Measurements from ENCODE around the gene SYCN. TPM values are rescaled to one million over a fixed set of nuclear protein-coding genes. Genes with fewer than 3 reads are reported as not detected.
"Not testable (repeated sequence)": the region's sequence is repeated elsewhere in the genome, so short reads cannot be mapped to it uniquely, and the experiment has no call there.

The SYCN gene
- total and polyA plus RNA-seq, 4 donors, result 0.18 TPM; not detected in 3

- Histone ChIP-seq H3K36me3 (ENCODE audit: control insufficient read depth in 4 of 4, insufficient read depth in 4 of 4, low read length in 4 of 4) (no peaks in the 10 kb centered on the region), H3K4me3 (no peak overlapping the region), H3K4me1 (ENCODE audit: control insufficient read depth in 5 of 5, insufficient read depth in 5 of 5, low read length in 5 of 5) (peaks cover 0 to 9% (median 0%) of the 10 kb centered on the region in 5 donors), H3K9me3 (ENCODE audit: control insufficient read depth in 4 of 4, insufficient read depth in 3 of 4, low read length in 3 of 4) (peaks cover 0 to 3% (median 0%) of the 10 kb centered on the region in 4 donors), H3K27me3 (ENCODE audit: control insufficient read depth in 3 of 3, insufficient read depth in 3 of 3, low read length in 2 of 3) (peaks cover 0 to 39% (median 22%) of the 10 kb centered on the region in 3 donors), H3K27ac (ENCODE audit: low read depth in 1 of 2, low read length in 1 of 2) (no peak overlapping the region), H3K9ac (ENCODE audit: insufficient read depth in 1 of 2, low read length in 2 of 2) (no peak overlapping the region)
- ATAC-seq (ENCODE audit: insufficient read depth, low FRiP score), result no peak
- 18 to 46% methylated on average over 61 to 92 of the region's 92 CpGs for WGBS, 2 donors
- peak in 1 of 3 donors; percentile 18 for DNase-seq
- TF ChIP-seq, protein P1, sequence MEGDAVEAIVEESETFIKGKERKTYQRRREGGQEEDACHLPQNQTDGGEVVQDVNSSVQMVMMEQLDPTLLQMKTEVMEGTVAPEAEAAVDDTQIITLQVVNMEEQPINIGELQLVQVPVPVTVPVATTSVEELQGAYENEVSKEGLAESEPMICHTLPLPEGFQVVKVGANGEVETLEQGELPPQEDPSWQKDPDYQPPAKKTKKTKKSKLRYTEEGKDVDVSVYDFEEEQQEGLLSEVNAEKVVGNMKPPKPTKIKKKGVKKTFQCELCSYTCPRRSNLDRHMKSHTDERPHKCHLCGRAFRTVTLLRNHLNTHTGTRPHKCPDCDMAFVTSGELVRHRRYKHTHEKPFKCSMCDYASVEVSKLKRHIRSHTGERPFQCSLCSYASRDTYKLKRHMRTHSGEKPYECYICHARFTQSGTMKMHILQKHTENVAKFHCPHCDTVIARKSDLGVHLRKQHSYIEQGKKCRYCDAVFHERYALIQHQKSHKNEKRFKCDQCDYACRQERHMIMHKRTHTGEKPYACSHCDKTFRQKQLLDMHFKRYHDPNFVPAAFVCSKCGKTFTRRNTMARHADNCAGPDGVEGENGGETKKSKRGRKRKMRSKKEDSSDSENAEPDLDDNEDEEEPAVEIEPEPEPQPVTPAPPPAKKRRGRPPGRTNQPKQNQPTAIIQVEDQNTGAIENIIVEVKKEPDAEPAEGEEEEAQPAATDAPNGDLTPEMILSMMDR (IDR thresholded peaks at IDR 0.05; ENCODE audit: control extremely low read depth, extremely low read depth), result no peak
Observed at GRCh38 chr19:39247701-39248664, 43.9 kb upstream of the SYCN start.

DNA sequence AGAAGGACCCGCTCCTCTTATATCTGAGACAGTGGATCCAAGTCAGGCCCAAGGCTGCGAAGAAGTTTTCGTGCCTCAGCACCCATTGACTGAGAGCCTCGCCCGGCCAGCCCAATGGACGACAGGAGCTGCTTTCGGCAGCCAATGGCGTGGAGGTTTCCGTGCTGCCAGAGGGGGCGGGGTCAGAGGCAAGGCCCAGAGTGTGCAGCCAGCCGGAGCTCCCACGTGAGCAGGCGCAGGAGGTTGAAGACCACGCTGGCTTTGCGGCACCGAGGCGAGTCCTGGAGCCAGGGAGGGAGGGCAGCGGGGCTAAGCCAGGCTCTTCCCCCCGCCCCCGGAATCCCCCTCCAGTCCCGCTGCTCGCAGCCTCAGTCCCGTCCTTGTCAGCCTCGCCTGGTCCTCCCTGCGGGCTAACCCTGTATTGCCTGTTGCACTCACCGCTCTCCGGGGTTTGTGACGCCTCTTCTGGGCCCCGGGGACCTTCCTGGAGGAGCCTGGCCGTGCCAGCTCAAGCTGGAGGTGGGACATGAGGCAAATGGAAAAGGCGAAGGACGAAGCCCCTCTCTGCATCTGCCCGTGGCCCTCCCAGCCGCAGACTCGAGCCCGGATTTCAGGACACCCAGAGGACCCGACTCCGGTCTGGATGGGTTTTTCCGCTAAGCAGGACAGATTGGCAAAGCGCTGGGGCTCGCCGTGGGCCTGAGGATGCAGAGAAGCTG is 43.0 kb upstream of the SYCN start:
- Histone ChIP-seq H3K27me3 (ENCODE audit: control insufficient read depth in 3 of 3, insufficient read depth in 3 of 3, low read length in 2 of 3) (peaks cover 0 to 36% (median 22%) of the 10 kb centered on the region in 3 donors), H3K36me3 (ENCODE audit: control insufficient read depth in 4 of 4, insufficient read depth in 4 of 4, low read length in 4 of 4) (no peaks in the 10 kb centered on the region), H3K4me3 (no peak overlapping the region), H3K4me1 (ENCODE audit: control insufficient read depth in 5 of 5, insufficient read depth in 5 of 5, low read length in 5 of 5) (peaks cover 0 to 9% (median 0%) of the 10 kb centered on the region in 5 donors), H3K27ac (ENCODE audit: low read depth in 1 of 2, low read length in 1 of 2) (no peak overlapping the region), H3K9me3 (ENCODE audit: control insufficient read depth in 4 of 4, insufficient read depth in 3 of 4, low read length in 3 of 4) (peaks cover 0 to 3% (median 0%) of the 10 kb centered on the region in 4 donors), H3K9ac (ENCODE audit: insufficient read depth in 1 of 2, low read length in 2 of 2) (no peak overlapping the region)
- DNase-seq (peak in 1 of 3 donors; percentile 39), ATAC-seq (ENCODE audit: insufficient read depth, low FRiP score) (peak; percentile 14)
- TF ChIP-seq, protein P1 (IDR thresholded peaks at IDR 0.05; ENCODE audit: control extremely low read depth, extremely low read depth), result no peak
- WGBS, 2 donors, result 24 to 29% methylated on average over 41 to 42 of the region's 42 CpGs

DNA sequence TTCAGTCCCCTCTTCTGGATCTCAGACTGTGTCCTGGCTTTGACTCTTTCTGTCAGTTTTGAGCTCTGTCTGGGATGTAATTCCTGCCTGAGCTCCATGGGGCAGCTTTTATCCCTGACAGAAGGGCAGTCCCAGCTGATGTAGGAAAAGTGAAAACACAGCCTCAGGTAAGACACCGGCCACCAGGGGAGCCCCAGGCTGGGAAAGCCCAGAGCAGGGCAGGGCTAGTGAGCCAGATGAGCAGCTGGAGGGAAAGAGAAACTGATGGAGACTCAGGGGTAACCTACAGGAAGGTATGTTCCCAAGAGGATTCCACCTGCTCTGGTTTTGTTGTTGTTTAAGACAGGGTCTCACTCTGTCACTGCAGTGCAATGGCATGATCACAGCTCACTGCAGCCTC is 41.1 kb upstream of the SYCN start:
- not testable (repeated sequence) for H3K9me3 ChIP-seq (ENCODE audit: control insufficient read depth in 4 of 4, insufficient read depth in 3 of 4, low read length in 3 of 4); H3K4me1 ChIP-seq (ENCODE audit: control insufficient read depth in 5 of 5, insufficient read depth in 5 of 5, low read length in 5 of 5); ATAC-seq (ENCODE audit: insufficient read depth, low FRiP score); H3K9ac ChIP-seq (ENCODE audit: insufficient read depth in 1 of 2, low read length in 2 of 2); H3K36me3 ChIP-seq (ENCODE audit: control insufficient read depth in 4 of 4, insufficient read depth in 4 of 4, low read length in 4 of 4); H3K4me3 ChIP-seq; DNase-seq; H3K27ac ChIP-seq (ENCODE audit: low read depth in 1 of 2, low read length in 1 of 2)
- H3K27me3 ChIP-seq (ENCODE audit: control insufficient read depth in 3 of 3, insufficient read depth in 3 of 3, low read length in 2 of 3), result peaks cover 0 to 32% (median 21%) of the 10 kb centered on the region in 3 donors
- no CpG with 5 or more reads among the region's 1 CpG for WGBS, 2 donors

- H3K4me3 ChIP-seq; DNase-seq; H3K9ac ChIP-seq (ENCODE audit: insufficient read depth in 1 of 2, low read length in 2 of 2); H3K27ac ChIP-seq (ENCODE audit: low read depth in 1 of 2, low read length in 1 of 2); H3K9me3 ChIP-seq (ENCODE audit: control insufficient read depth in 4 of 4, insufficient read depth in 3 of 4, low read length in 3 of 4); H3K4me1 ChIP-seq (ENCODE audit: control insufficient read depth in 5 of 5, insufficient read depth in 5 of 5, low read length in 5 of 5); H3K36me3 ChIP-seq (ENCODE audit: control insufficient read depth in 4 of 4, insufficient read depth in 4 of 4, low read length in 4 of 4); ATAC-seq (ENCODE audit: insufficient read depth, low FRiP score): not testable (repeated sequence)
- 83 to 85% methylated on average over 8 to 12 of the region's 12 CpGs for WGBS, 2 donors
- peaks cover 0 to 26% (median 18%) of the 10 kb centered on the region in 3 donors for H3K27me3 ChIP-seq (ENCODE audit: control insufficient read depth in 3 of 3, insufficient read depth in 3 of 3, low read length in 2 of 3)
Observed at GRCh38 chr19:39244410-39245100, 40.5 kb upstream of the SYCN start, which contains the start of gene IFNL3. Gene IFNL3 (minus strand): TSS chr19:39245006. CDS start chr19:39244967, 39 bp downstream.

DNA sequence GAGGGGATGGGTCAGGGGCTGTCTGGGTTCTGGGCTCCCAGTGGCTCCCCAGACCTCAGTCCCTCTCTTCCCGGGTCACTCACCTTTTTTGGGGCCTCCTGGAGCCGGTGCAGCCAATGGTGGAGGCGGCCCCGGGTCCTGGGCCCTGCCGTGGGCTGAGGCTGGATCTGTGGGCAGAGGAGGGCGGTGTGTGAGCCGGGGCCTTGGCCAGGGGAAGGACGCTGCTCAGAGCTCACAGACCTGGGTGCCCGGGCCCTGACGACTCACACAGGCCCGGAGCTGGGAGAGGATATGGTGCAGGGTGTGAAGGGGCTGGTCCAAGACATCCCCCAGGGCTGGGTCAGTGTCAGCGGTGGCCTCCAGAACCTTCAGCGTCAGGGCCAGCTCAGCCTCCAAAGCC is 39.7 kb upstream of the SYCN start:
- H3K4me3 ChIP-seq; H3K27ac ChIP-seq (ENCODE audit: low read depth in 1 of 2, low read length in 1 of 2); H3K9me3 ChIP-seq (ENCODE audit: control insufficient read depth in 4 of 4, insufficient read depth in 3 of 4, low read length in 3 of 4); ATAC-seq (ENCODE audit: insufficient read depth, low FRiP score); H3K9ac ChIP-seq (ENCODE audit: insufficient read depth in 1 of 2, low read length in 2 of 2); H3K36me3 ChIP-seq (ENCODE audit: control insufficient read depth in 4 of 4, insufficient read depth in 4 of 4, low read length in 4 of 4); DNase-seq; H3K4me1 ChIP-seq (ENCODE audit: control insufficient read depth in 5 of 5, insufficient read depth in 5 of 5, low read length in 5 of 5): not testable (repeated sequence)
- WGBS, 2 donors, result 82 to 95% methylated on average over 12 to 13 of the region's 13 CpGs
- peaks cover 0 to 18% (median 10%) of the 10 kb centered on the region in 3 donors for H3K27me3 ChIP-seq (ENCODE audit: control insufficient read depth in 3 of 3, insufficient read depth in 3 of 3, low read length in 2 of 3)

All from lung (tissue), 12 donors.